ENCODE results near the gene ACOT11.

DNA sequence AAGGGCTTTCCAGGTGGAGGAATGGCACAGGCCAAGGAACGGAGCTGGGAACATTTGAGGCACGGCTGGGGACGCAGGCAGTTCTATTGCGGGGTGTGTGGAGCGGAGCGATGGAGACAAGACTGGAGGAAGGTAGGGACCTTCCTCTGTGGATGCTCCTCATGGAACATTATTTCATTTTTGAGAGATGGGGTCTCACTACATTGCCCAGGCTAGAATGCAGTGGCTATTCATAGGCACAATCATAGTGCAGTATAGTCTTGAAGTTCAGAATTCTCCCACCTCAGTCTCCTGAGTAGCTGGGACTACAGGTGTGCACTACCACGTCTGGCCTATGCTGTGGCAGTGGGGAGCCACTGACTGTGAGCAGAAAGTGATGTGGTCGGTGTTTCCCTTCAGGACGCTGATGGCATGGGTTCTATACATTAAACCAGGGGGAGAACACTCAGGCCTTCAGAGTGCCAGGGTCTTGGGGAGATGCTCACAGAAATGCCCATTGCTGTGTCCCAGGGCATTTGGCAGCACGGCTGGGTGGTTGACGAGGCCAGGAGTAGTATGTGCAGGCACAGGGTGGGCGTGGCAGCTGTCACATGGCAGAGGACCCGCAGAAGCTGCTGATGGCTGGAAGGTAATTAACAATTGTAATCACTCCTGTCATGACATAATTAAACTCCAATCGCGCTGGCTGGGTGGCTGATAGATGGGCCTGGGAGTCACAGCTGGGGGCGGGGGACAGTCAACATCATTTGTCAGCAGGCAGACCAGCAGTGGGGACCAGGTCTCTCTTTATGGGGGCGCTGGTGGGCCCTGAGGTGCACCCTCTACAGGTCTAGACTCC, 40.8 kb upstream of the ACOT11 start:
- TF ChIP-seq, protein P1, sequence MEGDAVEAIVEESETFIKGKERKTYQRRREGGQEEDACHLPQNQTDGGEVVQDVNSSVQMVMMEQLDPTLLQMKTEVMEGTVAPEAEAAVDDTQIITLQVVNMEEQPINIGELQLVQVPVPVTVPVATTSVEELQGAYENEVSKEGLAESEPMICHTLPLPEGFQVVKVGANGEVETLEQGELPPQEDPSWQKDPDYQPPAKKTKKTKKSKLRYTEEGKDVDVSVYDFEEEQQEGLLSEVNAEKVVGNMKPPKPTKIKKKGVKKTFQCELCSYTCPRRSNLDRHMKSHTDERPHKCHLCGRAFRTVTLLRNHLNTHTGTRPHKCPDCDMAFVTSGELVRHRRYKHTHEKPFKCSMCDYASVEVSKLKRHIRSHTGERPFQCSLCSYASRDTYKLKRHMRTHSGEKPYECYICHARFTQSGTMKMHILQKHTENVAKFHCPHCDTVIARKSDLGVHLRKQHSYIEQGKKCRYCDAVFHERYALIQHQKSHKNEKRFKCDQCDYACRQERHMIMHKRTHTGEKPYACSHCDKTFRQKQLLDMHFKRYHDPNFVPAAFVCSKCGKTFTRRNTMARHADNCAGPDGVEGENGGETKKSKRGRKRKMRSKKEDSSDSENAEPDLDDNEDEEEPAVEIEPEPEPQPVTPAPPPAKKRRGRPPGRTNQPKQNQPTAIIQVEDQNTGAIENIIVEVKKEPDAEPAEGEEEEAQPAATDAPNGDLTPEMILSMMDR (IDR thresholded peaks at IDR 0.05) = no peak
- no peak for TF ChIP-seq POLR2A (IDR thresholded peaks at IDR 0.05)
